ENCODE measurements around the gene ANO5.
"Not testable (repeated sequence)": the region's sequence is repeated elsewhere in the genome, so short reads cannot be mapped to it uniquely, and the experiment has no call there.

ANO5 gene

DNA sequence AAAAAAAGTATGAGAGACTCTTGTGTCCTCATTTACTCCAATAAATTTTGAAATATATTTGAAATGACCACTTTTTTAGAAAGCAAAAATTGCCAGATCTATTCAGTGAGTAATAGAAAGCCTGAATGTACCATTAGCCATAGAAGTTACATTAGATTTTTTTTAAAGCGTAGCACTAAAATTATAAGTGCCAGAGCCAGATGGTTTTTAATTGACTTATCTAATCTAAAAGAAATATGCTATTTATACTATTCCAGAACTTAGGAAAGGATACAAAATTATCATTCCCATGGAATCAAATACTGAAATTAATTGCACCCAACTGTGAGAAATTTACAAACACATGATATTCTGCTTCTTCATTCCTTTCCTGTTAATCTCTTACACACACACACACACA lies 80.9 kb downstream of the ANO5 start:
- H3K27me3 ChIP-seq, result no peaks in the 10 kb centered on the region
- no peak overlapping the region for H3K4me3 ChIP-seq
- no peak for DNase-seq
- TF ChIP-seq, protein P1, sequence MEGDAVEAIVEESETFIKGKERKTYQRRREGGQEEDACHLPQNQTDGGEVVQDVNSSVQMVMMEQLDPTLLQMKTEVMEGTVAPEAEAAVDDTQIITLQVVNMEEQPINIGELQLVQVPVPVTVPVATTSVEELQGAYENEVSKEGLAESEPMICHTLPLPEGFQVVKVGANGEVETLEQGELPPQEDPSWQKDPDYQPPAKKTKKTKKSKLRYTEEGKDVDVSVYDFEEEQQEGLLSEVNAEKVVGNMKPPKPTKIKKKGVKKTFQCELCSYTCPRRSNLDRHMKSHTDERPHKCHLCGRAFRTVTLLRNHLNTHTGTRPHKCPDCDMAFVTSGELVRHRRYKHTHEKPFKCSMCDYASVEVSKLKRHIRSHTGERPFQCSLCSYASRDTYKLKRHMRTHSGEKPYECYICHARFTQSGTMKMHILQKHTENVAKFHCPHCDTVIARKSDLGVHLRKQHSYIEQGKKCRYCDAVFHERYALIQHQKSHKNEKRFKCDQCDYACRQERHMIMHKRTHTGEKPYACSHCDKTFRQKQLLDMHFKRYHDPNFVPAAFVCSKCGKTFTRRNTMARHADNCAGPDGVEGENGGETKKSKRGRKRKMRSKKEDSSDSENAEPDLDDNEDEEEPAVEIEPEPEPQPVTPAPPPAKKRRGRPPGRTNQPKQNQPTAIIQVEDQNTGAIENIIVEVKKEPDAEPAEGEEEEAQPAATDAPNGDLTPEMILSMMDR (IDR thresholded peaks at IDR 0.05), result no peak
- H3K36me3 ChIP-seq, result peaks cover 0 to 9% (median 0%) of the 10 kb centered on the region in 3 donors
- H3K9me3 ChIP-seq, result no peaks in the 10 kb centered on the region
- H3K27ac ChIP-seq, result no peak overlapping the region
- intact Hi-C loops (cut with DNase I; ENCODE audit: low total_unique reads), result no loop called here
- H3K4me1 ChIP-seq, result no peaks in the 10 kb centered on the region

- Histone ChIP-seq H3K27ac (no peak overlapping the region), H3K27me3 (no peaks in the 10 kb centered on the region), H3K36me3 (peaks cover 0 to 8% (median 0%) of the 10 kb centered on the region in 3 donors), H3K9me3 (no peaks in the 10 kb centered on the region), H3K4me3 (no peak overlapping the region), H3K4me1 (no peaks in the 10 kb centered on the region)
- intact Hi-C loops (cut with DNase I; ENCODE audit: low total_unique reads), result no loop called here
- no peak for DNase-seq
- TF ChIP-seq, protein P1 (IDR thresholded peaks at IDR 0.05), result no peak
Observed at GRCh38 chr11:22275600-22275999, 82.7 kb downstream of the ANO5 start.

- intact Hi-C loops (cut with DNase I; ENCODE audit: low total_unique reads), result no loop called here
Observed at GRCh38 chr11:22276535-22276934, 83.7 kb downstream of the ANO5 start.

DNA sequence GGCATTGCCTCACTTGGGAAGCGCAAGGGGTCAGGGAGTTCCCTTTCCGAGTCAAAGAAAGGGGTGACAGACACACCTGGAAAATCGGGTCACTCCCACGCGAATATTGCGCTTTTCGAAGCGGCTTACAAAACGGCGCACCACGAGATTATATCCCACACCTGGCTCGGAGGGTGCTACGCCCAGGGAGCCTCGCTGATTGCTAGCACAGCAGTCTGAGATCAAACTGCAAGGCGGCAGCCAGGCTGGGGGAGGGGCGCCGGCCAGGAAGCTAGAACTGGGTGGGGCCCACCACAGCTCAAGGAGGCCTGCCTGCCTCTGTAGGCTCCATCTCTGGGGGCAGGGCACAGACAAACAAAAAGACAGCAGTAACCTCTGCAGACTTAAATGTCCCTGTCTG lies 92.1 kb downstream of the ANO5 start:
- DNase-seq; H3K4me3 ChIP-seq; intact Hi-C loops (cut with DNase I; ENCODE audit: low total_unique reads); H3K27ac ChIP-seq; H3K9me3 ChIP-seq; H3K27me3 ChIP-seq; H3K4me1 ChIP-seq: not testable (repeated sequence)
- peaks cover 0 to 18% (median 0%) of the 10 kb centered on the region in 3 donors for H3K36me3 ChIP-seq

More at GRCh38 chr11:22276535-22276934, 83.7 kb downstream of the ANO5 start:
- DNase-seq, result no peak
- no peaks in the 10 kb centered on the region for H3K9me3 ChIP-seq
- peaks cover 0 to 6% (median 0%) of the 10 kb centered on the region in 3 donors for H3K36me3 ChIP-seq
- TF ChIP-seq, protein P1 (IDR thresholded peaks at IDR 0.05), result no peak
- no peak overlapping the region for H3K4me3 ChIP-seq
- H3K4me1 ChIP-seq, result no peaks in the 10 kb centered on the region
- no peak overlapping the region for H3K27ac ChIP-seq
- no peaks in the 10 kb centered on the region for H3K27me3 ChIP-seq

DNA sequence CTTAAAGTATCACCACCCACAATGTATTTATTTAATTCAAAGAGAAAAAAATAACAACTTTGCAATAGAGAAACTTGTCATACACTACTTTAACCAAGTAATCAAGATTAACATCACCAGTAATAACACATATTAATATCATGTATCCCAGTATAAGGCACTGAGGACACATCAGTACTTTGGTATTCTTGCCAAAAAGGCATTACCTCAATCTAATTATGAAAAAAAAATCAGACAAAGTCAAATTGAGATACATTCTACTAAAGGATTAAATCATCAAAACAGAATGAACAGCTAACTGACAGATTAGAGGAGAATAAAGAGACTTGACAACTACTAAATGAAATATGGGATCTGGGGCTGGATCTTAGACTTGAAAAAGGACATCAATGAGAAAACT lies 109.5 kb downstream of the ANO5 start:
- Histone ChIP-seq H3K4me3 (no peak overlapping the region), H3K4me1 (no peaks in the 10 kb centered on the region), H3K27me3 (peaks cover 0 to 3% of the 10 kb centered on the region in 2 donors), H3K36me3 (no peaks in the 10 kb centered on the region), H3K27ac (no peak overlapping the region), H3K9me3 (no peaks in the 10 kb centered on the region)
- DNase-seq, result no peak
- TF ChIP-seq, protein P1 (IDR thresholded peaks at IDR 0.05), result no peak
- intact Hi-C loops (cut with DNase I; ENCODE audit: low total_unique reads), result loop anchor here (10.0 kb wide), 2 partner anchors 128 to 1658 kb away; no protein-coding TSS in a partner anchor

GRCh38 chr11:22304337-22304961 lies 111.6 kb downstream of the ANO5 start:
- TF ChIP-seq, protein P1 (IDR thresholded peaks at IDR 0.05), result peak; percentile 57 to 67
- no peak for DNase-seq
- H3K27ac ChIP-seq, result no peak overlapping the region
- intact Hi-C loops (cut with DNase I; ENCODE audit: low total_unique reads), result loop anchor here (10.0 kb wide), 2 partner anchors 130 to 1660 kb away; no protein-coding TSS in a partner anchor
- no peaks in the 10 kb centered on the region for H3K4me1 ChIP-seq
- H3K4me3 ChIP-seq, result no peak overlapping the region
- peaks cover 0 to 3% of the 10 kb centered on the region in 2 donors for H3K27me3 ChIP-seq
- no peaks in the 10 kb centered on the region for H3K9me3 ChIP-seq
- no peaks in the 10 kb centered on the region for H3K36me3 ChIP-seq
